Progenitor cell of endocrine pancreas (in vitro differentiated cells): ENCODE results near the gene NEURL3. TPM values are rescaled to one million over a fixed set of nuclear protein-coding genes. Genes with fewer than 3 reads are reported as not detected.

Source experiments
- DNase-seq: peaks from one replicate; pipeline ENCODE4 v3.0.0; 2021; ENCODE audit warnings: low spot score; ENCODE audit not compliant: unreplicated experiment
- H3K27ac Mint-ChIP-seq: 2 replicates; pipeline ENCODE4 v1.8.0; 2021; ENCODE audit warnings: mild to moderate bottlenecking, moderate library complexity, mixed read lengths
- H3K27me3 Mint-ChIP-seq: 2 replicates; pipeline ENCODE4 v1.8.0; 2021; ENCODE audit warnings: mixed read lengths
- H3K36me3 Mint-ChIP-seq: 2 replicates; pipeline ENCODE4 v1.8.0; 2022; ENCODE audit warnings: mixed read lengths; ENCODE audit not compliant: insufficient read depth
- H3K4me1 Mint-ChIP-seq: 2 replicates; pipeline ENCODE4 v1.8.0; 2021; ENCODE audit warnings: low read depth, mixed read lengths
- H3K4me3 Mint-ChIP-seq: 2 replicates; pipeline ENCODE4 v1.8.0; 2021; ENCODE audit warnings: low read depth, mild to moderate bottlenecking, moderate library complexity, mixed read lengths
- H3K9me3 Mint-ChIP-seq: 2 replicates; pipeline ENCODE4 v1.8.0; 2021; ENCODE audit warnings: low read depth, mixed read lengths
- CTCF ChIP-seq: fragments of 200-600 bp; sonication (generic); IDR thresholded peaks from one replicate; pipeline ENCODE4 v1.5.0; 2021; ENCODE audit warnings: antibody characterized with exemption, mild to moderate bottlenecking; ENCODE audit not compliant: unreplicated experiment
- total RNA-seq: library from RNA; stranded (reverse); gene quantifications from 2 replicates; pipeline ENCODE4 v1.2.1, GENCODE V29; 2021

The NEURL3 gene
- total RNA-seq, 1 donor from 2014 or later, result 0.86 TPM

- Mint-ChIP-seq H3K4me1 (peaks cover 6% of the 10 kb centered on the region), H3K4me3 (peak overlapping the region; percentile 48), H3K36me3 (no peaks in the 10 kb centered on the region), H3K9me3 (no peaks in the 10 kb centered on the region), H3K27ac (no peak overlapping the region), H3K27me3 (peaks cover 45% of the 10 kb centered on the region)
- no peak for DNase-seq
- no peak for TF ChIP-seq CTCF
These were observed 23.0 kb upstream of the NEURL3 start for GRCh38 chr2:96528006-96528699.

- peaks cover 6% of the 10 kb centered on the region for H3K4me1 Mint-ChIP-seq
- H3K27ac Mint-ChIP-seq, result no peak overlapping the region
- no peak for DNase-seq
- peak overlapping the region; percentile 48 for H3K4me3 Mint-ChIP-seq
- no peaks in the 10 kb centered on the region for H3K36me3 Mint-ChIP-seq
- TF ChIP-seq CTCF, result peak; percentile 52
- H3K27me3 Mint-ChIP-seq, result peaks cover 45% of the 10 kb centered on the region
- no peaks in the 10 kb centered on the region for H3K9me3 Mint-ChIP-seq
These were observed 22.3 kb upstream of the NEURL3 start for GRCh38 chr2:96527286-96528005.

GRCh38 chr2:96526615-96527285, 21.6 kb upstream of the NEURL3 start:
- peaks cover 2% of the 10 kb centered on the region for H3K4me1 Mint-ChIP-seq
- no peak for TF ChIP-seq CTCF
- H3K36me3 Mint-ChIP-seq, result no peaks in the 10 kb centered on the region
- H3K27ac Mint-ChIP-seq, result no peak overlapping the region
- H3K27me3 Mint-ChIP-seq, result peaks cover 47% of the 10 kb centered on the region
- no peaks in the 10 kb centered on the region for H3K9me3 Mint-ChIP-seq
- H3K4me3 Mint-ChIP-seq, result peak overlapping the region; percentile 31
- DNase-seq, result no peak

GRCh38 chr2:96526101-96526591, 21.0 kb upstream of the NEURL3 start:
- Mint-ChIP-seq H3K4me1 (peaks cover 2% of the 10 kb centered on the region), H3K27ac (no peak overlapping the region), H3K36me3 (no peaks in the 10 kb centered on the region), H3K4me3 (no peak overlapping the region), H3K9me3 (no peaks in the 10 kb centered on the region), H3K27me3 (peaks cover 44% of the 10 kb centered on the region)
- TF ChIP-seq CTCF, result no peak
- DNase-seq, result no peak

GRCh38 chr2:96525211-96525507, 20.0 kb upstream of the NEURL3 start:
- DNase-seq, result no peak
- no peak for TF ChIP-seq CTCF
- Mint-ChIP-seq H3K27ac (no peak overlapping the region), H3K36me3 (no peaks in the 10 kb centered on the region), H3K4me3 (no peak overlapping the region), H3K4me1 (peaks cover 2% of the 10 kb centered on the region), H3K9me3 (no peaks in the 10 kb centered on the region), H3K27me3 (peaks cover 44% of the 10 kb centered on the region)
